Measurements from ENCODE around the gene GDF11. TPM values are rescaled to one million over a fixed set of nuclear protein-coding genes. Genes with fewer than 3 reads are reported as not detected.
A peak's percentile ranks its signal among the peaks of the same experiment; 100 is the strongest.

GDF11 gene
- total RNA-seq, 1 experiment from 2014 or later = 10.5 TPM

GRCh38 chr12:55724226-55724939 is 18.5 kb upstream of the GDF11 start:
- H3K4me3 ChIP-seq = no peak overlapping the region
- H3K4me1 ChIP-seq = peaks cover 17% of the 10 kb centered on the region
- H3K36me3 ChIP-seq = peaks cover 37% of the 10 kb centered on the region
- no peak overlapping the region for H3K27ac ChIP-seq
- H3K9me3 ChIP-seq (replicated peaks) = no peaks in the 10 kb centered on the region
- H3K27me3 ChIP-seq = no peaks in the 10 kb centered on the region
- peak; percentile 48 to 65 for DNase-seq

DNA sequence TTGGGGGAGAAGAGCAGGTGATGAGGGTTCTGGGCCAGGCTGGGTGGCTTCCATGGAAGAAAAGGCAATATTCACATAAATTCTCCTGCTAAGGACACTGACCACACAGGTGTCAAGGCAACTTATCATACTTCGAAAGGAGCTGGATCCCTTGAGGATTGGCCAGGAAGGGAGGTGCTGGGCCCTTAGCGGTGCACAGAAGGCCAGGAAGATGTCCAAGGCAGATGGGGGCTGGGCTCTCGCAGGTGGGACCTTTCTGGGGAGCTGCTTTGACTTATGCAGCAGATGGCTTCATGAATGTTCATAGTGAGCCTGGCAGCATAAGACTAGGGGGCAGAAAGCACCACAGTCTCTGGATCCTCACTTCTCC is 18.0 kb upstream of the GDF11 start:
- Histone ChIP-seq H3K9me3 (replicated peaks) (no peaks in the 10 kb centered on the region), H3K27ac (no peak overlapping the region), H3K4me1 (peaks cover 14% of the 10 kb centered on the region), H3K27me3 (no peaks in the 10 kb centered on the region), H3K4me3 (no peak overlapping the region), H3K36me3 (peaks cover 37% of the 10 kb centered on the region)
- DNase-seq = no peak

GRCh38 chr12:55725556-55725955 is 17.4 kb upstream of the GDF11 start:
- Histone ChIP-seq H3K27me3 (no peaks in the 10 kb centered on the region), H3K4me3 (no peak overlapping the region), H3K4me1 (peaks cover 10% of the 10 kb centered on the region; the same call in 1 of the 2 replicates), H3K9me3 (replicated peaks) (no peaks in the 10 kb centered on the region), H3K36me3 (peaks cover 37% of the 10 kb centered on the region), H3K27ac (no peak overlapping the region)
- DNase-seq = no peak

GRCh38 chr12:55726971-55727370 is 16.0 kb upstream of the GDF11 start:
- H3K36me3 ChIP-seq = peaks cover 37% of the 10 kb centered on the region
- H3K4me3 ChIP-seq = peak overlapping the region; percentile 71
- no peaks in the 10 kb centered on the region for H3K9me3 ChIP-seq (replicated peaks)
- peaks cover 9% of the 10 kb centered on the region for H3K4me1 ChIP-seq
- no peak for DNase-seq
- H3K27ac ChIP-seq = no peak overlapping the region
- H3K27me3 ChIP-seq = no peaks in the 10 kb centered on the region

GRCh38 chr12:55727643-55728185 is 15.2 kb upstream of the GDF11 start:
- Histone ChIP-seq H3K9me3 (replicated peaks) (no peaks in the 10 kb centered on the region), H3K4me1 (peaks cover 9% of the 10 kb centered on the region), H3K27me3 (no peaks in the 10 kb centered on the region), H3K4me3 (peak overlapping the region; percentile 71), H3K27ac (peak overlapping the region; percentile 99), H3K36me3 (peaks cover 37% of the 10 kb centered on the region)
- DNase-seq = peak in 1 of 2 experiments; percentile 30

DNA sequence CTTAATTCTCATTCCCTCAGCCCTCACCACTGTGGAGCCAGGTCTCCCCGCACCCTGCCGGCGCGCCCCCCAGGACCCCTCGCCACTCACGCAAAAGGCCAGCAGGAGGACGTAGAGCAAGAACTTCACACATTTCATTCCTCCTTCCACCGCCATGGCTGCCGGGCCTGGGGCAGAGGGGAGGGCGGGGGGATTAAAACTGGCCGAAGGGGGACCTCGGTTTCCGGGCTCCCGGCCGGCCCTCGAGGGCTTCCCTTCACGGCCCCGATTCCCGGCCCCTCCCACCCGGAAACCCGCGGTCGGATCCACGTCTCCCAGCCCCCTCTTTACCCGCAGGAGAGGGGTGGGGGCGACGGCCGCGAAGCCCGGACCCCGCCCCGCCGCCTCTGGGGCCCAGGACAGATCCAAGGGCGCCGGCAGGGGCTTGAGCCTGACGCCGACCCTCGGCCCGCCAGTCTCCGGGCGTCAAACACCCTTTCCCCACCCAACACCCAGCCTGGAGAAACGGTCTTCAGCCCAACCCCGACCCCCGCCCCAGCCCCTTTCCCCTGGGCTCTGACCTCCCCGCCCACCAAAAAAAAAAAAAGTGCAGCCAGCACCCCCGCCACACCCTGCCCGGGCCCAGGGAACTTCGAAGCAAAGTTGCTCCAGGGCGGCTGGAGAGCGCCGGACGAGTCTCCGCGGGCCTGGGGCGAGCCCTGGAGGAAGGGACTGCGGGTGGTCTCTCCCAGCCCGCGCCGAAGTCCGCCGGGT is 14.6 kb upstream of the GDF11 start:
- Histone ChIP-seq H3K9me3 (replicated peaks) (no peaks in the 10 kb centered on the region), H3K36me3 (peaks cover 35% of the 10 kb centered on the region), H3K4me1 (peaks cover 9% of the 10 kb centered on the region), H3K27me3 (no peaks in the 10 kb centered on the region), H3K4me3 (peak overlapping the region; percentile 71), H3K27ac (peak overlapping the region; percentile 99)
- DNase-seq = peak; percentile 67 to 73

- DNase-seq = peak; percentile 93 to 94
- peaks cover 9% of the 10 kb centered on the region for H3K4me1 ChIP-seq
- H3K27ac ChIP-seq = peak within 1 kb of the TSS; percentile 99
- H3K27me3 ChIP-seq = no peaks in the 10 kb centered on the region
- peak within 1 kb of the TSS; percentile 71 for H3K4me3 ChIP-seq
- H3K9me3 ChIP-seq (replicated peaks) = no peaks in the 10 kb centered on the region
- H3K36me3 ChIP-seq = peaks cover 29% of the 10 kb centered on the region
Observed at GRCh38 chr12:55728939-55729818, 13.7 kb upstream of the GDF11 start, which contains the start of gene CD63. TSS of gene CD63 (minus strand) at chr12:55729009. CDS start at chr12:55728341, 668 bp downstream.

- Histone ChIP-seq H3K27me3 (no peaks in the 10 kb centered on the region), H3K4me3 (peak overlapping the region; percentile 71), H3K36me3 (peaks cover 21% of the 10 kb centered on the region), H3K9me3 (replicated peaks) (no peaks in the 10 kb centered on the region), H3K4me1 (peaks cover 9% of the 10 kb centered on the region), H3K27ac (peak overlapping the region; percentile 99)
- DNase-seq = peak; percentile 67 to 71
Observed at GRCh38 chr12:55729819-55730818, 12.8 kb upstream of the GDF11 start.

DNA sequence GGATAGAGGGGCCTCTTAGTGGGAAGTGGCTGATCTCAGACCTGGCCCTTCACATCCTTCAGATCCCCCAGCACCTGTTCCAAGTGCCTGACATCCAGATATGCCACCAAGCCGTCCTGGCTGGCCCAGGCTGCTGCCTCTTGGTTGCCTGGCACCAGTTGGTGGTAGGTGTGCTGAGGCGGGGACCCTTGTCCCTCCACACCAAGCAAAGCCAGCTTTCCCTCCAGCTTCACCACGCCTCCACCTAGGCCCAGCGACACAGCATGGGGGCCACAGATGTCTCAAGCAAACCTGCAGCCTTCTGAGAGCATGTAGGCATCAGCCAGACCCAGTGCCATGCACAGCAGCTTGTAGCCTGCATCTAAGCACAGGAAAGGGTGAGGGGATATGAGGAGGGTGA is 10.6 kb upstream of the GDF11 start:
- H3K27ac ChIP-seq = no peak overlapping the region
- no peak overlapping the region for H3K4me3 ChIP-seq

DNA sequence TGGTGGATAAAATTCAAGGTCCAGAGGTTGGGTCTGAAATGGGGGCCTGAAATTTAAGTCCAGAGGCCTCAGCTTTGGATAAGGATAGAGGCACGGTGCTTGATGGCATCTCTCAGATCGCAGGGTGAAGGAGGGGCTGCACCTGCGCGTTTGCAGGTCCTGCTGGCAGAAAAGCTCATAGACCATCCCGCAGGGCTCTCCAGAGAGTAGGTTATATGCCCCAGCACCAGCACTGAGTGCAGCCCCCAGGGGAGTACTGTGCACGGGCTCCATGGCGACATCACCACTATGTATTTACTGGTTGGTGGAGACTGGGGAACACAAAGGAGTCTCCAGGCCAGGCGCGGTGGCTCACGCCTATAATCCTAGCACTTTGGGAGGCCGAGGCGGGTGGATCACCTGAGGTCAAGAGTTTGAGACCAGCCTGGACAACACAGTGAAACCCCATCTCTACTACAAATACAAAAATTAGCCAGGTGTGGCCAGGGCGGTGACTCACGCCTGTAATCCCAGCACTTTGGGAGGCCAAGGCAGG is 9.8 kb upstream of the GDF11 start:
- H3K27me3 ChIP-seq = no peaks in the 10 kb centered on the region
- no peaks in the 10 kb centered on the region for H3K9me3 ChIP-seq (replicated peaks)
- no peak overlapping the region for H3K27ac ChIP-seq
- H3K36me3 ChIP-seq = no peaks in the 10 kb centered on the region
- DNase-seq = no peak
- H3K4me1 ChIP-seq = peaks cover 15% of the 10 kb centered on the region
- H3K4me3 ChIP-seq = no peak overlapping the region

More for the DNA sequence above, 10.6 kb upstream of the GDF11 start:
- Histone ChIP-seq H3K27me3 (no peaks in the 10 kb centered on the region), H3K4me1 (peaks cover 11% of the 10 kb centered on the region), H3K36me3 (peaks cover under 1% of the 10 kb centered on the region; the same call in 1 of the 2 replicates), H3K9me3 (replicated peaks) (no peaks in the 10 kb centered on the region)
- DNase-seq = no peak

- H3K4me3 ChIP-seq = no peak overlapping the region
- DNase-seq = no peak
- H3K36me3 ChIP-seq = no peaks in the 10 kb centered on the region
- H3K27me3 ChIP-seq = no peaks in the 10 kb centered on the region
- no peaks in the 10 kb centered on the region for H3K9me3 ChIP-seq (replicated peaks)
- peaks cover 15% of the 10 kb centered on the region for H3K4me1 ChIP-seq
- H3K27ac ChIP-seq = no peak overlapping the region
Observed at GRCh38 chr12:55733858-55734257, 9.1 kb upstream of the GDF11 start.

- Histone ChIP-seq H3K27me3 (no peaks in the 10 kb centered on the region), H3K4me3 (no peak overlapping the region), H3K9me3 (replicated peaks) (no peaks in the 10 kb centered on the region), H3K27ac (no peak overlapping the region), H3K36me3 (no peaks in the 10 kb centered on the region), H3K4me1 (peaks cover 15% of the 10 kb centered on the region)
- no peak for DNase-seq
Observed at GRCh38 chr12:55734595-55734994, 8.3 kb upstream of the GDF11 start.

DNA sequence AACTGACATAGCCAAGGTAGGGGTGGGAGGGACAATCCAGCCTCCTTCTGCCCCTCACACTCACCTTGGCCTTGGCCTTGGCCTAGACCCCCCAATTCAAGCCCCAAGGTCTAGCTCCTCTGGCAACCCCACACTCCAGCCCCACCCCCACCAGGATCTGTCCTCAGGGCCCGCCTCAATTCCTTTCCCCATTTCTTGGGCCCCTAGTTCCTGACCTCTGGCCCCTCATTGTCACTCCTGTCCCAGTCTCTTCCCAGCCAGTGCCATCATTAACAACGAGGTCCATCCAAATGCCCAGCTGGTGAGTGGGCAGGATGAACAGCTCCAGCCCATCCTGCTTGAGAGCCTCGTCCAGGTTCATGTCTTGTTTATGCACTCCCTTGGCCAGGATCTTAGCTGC is 6.8 kb upstream of the GDF11 start:
- no peak overlapping the region for H3K4me3 ChIP-seq
- no peak overlapping the region for H3K27ac ChIP-seq
- no peaks in the 10 kb centered on the region for H3K36me3 ChIP-seq
- H3K27me3 ChIP-seq = no peaks in the 10 kb centered on the region
- peaks cover 10% of the 10 kb centered on the region; the same call in 1 of the 2 replicates for H3K4me1 ChIP-seq
- no peak for DNase-seq
- no peaks in the 10 kb centered on the region for H3K9me3 ChIP-seq (replicated peaks)

All from SJCRH30 (cell line).